HEK293 (cell line): ENCODE data around the gene CNGA2.

Experiments
- CTCF ChIA-PET: fragments of 350-600 bp; formaldehyde crosslinking; extraction: SDS; loops from one replicate; lab custom pipeline; 2021; ENCODE audit warnings: antibody characterized with exemption; lab: Yijun Ruan, JAX
- POLR2A ChIA-PET: fragments of 300-600 bp; formaldehyde crosslinking; extraction: SDS; loops from one replicate; lab custom pipeline; 2020; ENCODE audit warnings: antibody characterized with exemption, inconsistent platforms; lab: Yijun Ruan, JAX
- H3K27ac ChIP-seq: fragments of 200-500 bp; sonication (Bioruptor generic); 2 replicates; pipeline ENCODE4 v1.5.1; 2014; ENCODE audit warnings: low read depth, low read length, control low read depth, inconsistent platforms; ENCODE audit errors: extremely low read depth
- H3K36me3 ChIP-seq, 2 experiments: fragments of 200-500 bp in 1 of 2; sonication (Bioruptor generic) in 1 of 2; 1 replicate in 1 of 2; 2 replicates in 1 of 2; pipeline ENCODE4 v1.5.1; 2014 to 2017; ENCODE audit warnings: inconsistent platforms in 2 of 2, low read length in 2 of 2; ENCODE audit not compliant: control insufficient read depth in 2 of 2, insufficient read depth in 1 of 2
- H3K4me1 ChIP-seq: fragments of 200-500 bp; sonication (Bioruptor generic); 2 replicates; pipeline ENCODE4 v1.5.1; 2014; ENCODE audit warnings: mild to moderate bottlenecking, low read length, inconsistent platforms; ENCODE audit not compliant: control insufficient read depth, insufficient read depth
- H3K4me3 ChIP-seq: 2 replicates; pipeline ENCODE4 v1.5.1; 2011; ENCODE audit warnings: low read depth, mild to moderate bottlenecking, control low read depth, low read length, moderate library complexity
- H3K9me3 ChIP-seq: fragments of 200-500 bp; sonication (Bioruptor generic); 2 replicates; pipeline ENCODE4 v1.5.1; 2014; ENCODE audit warnings: low read depth, low read length, inconsistent platforms; ENCODE audit not compliant: control insufficient read depth, insufficient read depth
- YY1 ChIP-seq: fragments of 450-650 bp; formaldehyde crosslinking; IDR thresholded peaks from 2 replicates; pipeline ENCODE4 v1.5.1; 2018; ENCODE audit warnings: missing biosample characterization, missing genetic modification characterization
- ZFP69B ChIP-seq: fragments of 450-650 bp; formaldehyde crosslinking; IDR thresholded peaks from 2 replicates; pipeline ENCODE4 v1.5.1; 2016; ENCODE audit warnings: missing biosample characterization, missing genetic modification characterization
- ZNF140 ChIP-seq: fragments of 450-650 bp; formaldehyde crosslinking; IDR thresholded peaks from 2 replicates; pipeline ENCODE4 v1.5.1; 2016; ENCODE audit warnings: missing biosample characterization, missing genetic modification characterization
- ZNF302 ChIP-seq: fragments of 450-650 bp; formaldehyde crosslinking; IDR thresholded peaks from 2 replicates; pipeline ENCODE4 v1.5.1; 2016; ENCODE audit warnings: missing biosample characterization, missing genetic modification characterization, low read depth
- ZNF391 ChIP-seq: fragments of 450-650 bp; formaldehyde crosslinking; IDR thresholded peaks from 2 replicates; pipeline ENCODE4 v1.5.1; 2016; ENCODE audit warnings: low read depth, missing biosample characterization, missing genetic modification characterization, borderline replicate concordance
- ZNF521 ChIP-seq: fragments of 450-650 bp; formaldehyde crosslinking; IDR thresholded peaks from 2 replicates; pipeline ENCODE4 v1.5.1; 2017; ENCODE audit warnings: missing biosample characterization, mild to moderate bottlenecking, missing genetic modification characterization
- ZNF600 ChIP-seq: fragments of 450-650 bp; formaldehyde crosslinking; IDR thresholded peaks from 2 replicates; pipeline ENCODE4 v1.5.1; 2016; ENCODE audit warnings: missing biosample characterization, missing genetic modification characterization
- ZNF610 ChIP-seq: fragments of 450-650 bp; formaldehyde crosslinking; IDR thresholded peaks from 2 replicates; pipeline ENCODE4 v1.5.1; 2016; ENCODE audit warnings: missing biosample characterization, missing genetic modification characterization, borderline replicate concordance
- ZSCAN30 ChIP-seq: fragments of 450-650 bp; IDR thresholded peaks from 2 replicates; pipeline ENCODE4 v1.5.1; 2018; ENCODE audit warnings: missing biosample characterization, mild to moderate bottlenecking, missing genetic modification characterization, moderate library complexity
- TF ChIP-seq, protein P1 (sequence below): fragments of 450-650 bp; formaldehyde crosslinking; IDR thresholded peaks from 2 replicates; pipeline ENCODE4 v1.5.1; 2017; ENCODE audit warnings: missing biosample characterization, missing genetic modification characterization
- TF ChIP-seq, protein P2 (sequence below): fragments of 450-650 bp; formaldehyde crosslinking; IDR thresholded peaks from 2 replicates; pipeline ENCODE4 v1.5.1; 2016; ENCODE audit warnings: missing biosample characterization, missing genetic modification characterization, borderline replicate concordance
- TF ChIP-seq, protein P3 (sequence below): fragments of 450-650 bp; formaldehyde crosslinking; conservative IDR thresholded peaks from 2 replicates; pipeline ENCODE4 v1.5.1; 2016; ENCODE audit warnings: low read depth, missing biosample characterization, missing genetic modification characterization
- TF ChIP-seq, protein P4 (sequence below): fragments of 450-650 bp; formaldehyde crosslinking; IDR thresholded peaks from 2 replicates; pipeline ENCODE4 v1.5.1; 2016; ENCODE audit warnings: missing biosample characterization, missing genetic modification characterization
- TF ChIP-seq, protein P5 (sequence below): fragments of 450-650 bp; IDR thresholded peaks from 2 replicates; pipeline ENCODE4 v1.5.1; 2018; ENCODE audit warnings: missing biosample characterization, missing genetic modification characterization
- TF ChIP-seq, protein P6 (sequence below): fragments of 450-650 bp; formaldehyde crosslinking; IDR thresholded peaks from 2 replicates; pipeline ENCODE4 v1.5.1; 2017; ENCODE audit warnings: missing biosample characterization, missing genetic modification characterization

Gene CNGA2

DNA sequence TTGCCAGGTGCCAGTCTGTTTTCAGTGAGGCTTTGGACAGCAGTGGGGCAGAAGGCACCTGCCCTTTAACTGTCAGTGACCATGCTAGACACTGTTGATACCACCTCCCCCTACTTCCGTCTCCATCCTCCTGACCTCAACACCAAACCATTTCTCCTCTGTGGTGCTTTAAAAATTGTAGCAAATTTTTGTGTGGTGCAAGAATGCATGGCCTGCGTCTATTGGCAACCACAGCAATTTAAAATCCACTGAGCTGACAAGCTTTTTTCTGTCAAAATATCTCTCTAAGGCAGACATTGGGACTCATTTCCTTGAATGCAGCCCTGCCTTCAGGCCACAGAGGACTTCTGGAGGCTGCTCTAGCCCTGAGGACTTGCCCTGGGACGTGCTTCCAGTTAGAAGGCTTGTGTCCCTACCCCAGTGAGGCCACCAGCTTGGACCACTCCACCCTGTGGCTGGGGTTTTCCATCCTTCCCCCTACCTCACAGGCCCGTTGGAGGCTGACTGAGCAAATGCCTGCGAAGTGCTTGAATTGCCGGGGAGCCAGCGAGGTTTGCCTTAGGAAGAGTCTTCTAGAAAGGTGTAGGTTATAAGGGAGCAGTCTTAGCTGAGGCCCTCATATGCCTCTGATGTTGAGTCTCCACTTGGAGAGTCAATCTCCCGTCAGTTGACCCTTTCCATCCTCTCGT, 32.4 kb upstream of the CNGA2 start (continued):
- TF ChIP-seq, protein P1, sequence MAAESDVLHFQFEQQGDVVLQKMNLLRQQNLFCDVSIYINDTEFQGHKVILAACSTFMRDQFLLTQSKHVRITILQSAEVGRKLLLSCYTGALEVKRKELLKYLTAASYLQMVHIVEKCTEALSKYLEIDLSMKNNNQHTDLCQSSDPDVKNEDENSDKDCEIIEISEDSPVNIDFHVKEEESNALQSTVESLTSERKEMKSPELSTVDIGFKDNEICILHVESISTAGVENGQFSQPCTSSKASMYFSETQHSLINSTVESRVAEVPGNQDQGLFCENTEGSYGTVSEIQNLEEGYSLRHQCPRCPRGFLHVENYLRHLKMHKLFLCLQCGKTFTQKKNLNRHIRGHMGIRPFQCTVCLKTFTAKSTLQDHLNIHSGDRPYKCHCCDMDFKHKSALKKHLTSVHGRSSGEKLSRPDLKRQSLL (tag by site-specific recombination), result no peak
- TF ChIP-seq ZNF610 (tag by site-specific recombination) (no peak), ZNF391 (tag by site-specific recombination) (no peak)
- TF ChIP-seq, protein P2, sequence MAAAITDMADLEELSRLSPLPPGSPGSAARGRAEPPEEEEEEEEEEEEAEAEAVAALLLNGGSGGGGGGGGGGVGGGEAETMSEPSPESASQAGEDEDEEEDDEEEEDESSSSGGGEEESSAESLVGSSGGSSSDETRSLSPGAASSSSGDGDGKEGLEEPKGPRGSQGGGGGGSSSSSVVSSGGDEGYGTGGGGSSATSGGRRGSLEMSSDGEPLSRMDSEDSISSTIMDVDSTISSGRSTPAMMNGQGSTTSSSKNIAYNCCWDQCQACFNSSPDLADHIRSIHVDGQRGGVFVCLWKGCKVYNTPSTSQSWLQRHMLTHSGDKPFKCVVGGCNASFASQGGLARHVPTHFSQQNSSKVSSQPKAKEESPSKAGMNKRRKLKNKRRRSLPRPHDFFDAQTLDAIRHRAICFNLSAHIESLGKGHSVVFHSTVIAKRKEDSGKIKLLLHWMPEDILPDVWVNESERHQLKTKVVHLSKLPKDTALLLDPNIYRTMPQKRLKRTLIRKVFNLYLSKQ (tag by site-specific recombination), result no peak

DNA sequence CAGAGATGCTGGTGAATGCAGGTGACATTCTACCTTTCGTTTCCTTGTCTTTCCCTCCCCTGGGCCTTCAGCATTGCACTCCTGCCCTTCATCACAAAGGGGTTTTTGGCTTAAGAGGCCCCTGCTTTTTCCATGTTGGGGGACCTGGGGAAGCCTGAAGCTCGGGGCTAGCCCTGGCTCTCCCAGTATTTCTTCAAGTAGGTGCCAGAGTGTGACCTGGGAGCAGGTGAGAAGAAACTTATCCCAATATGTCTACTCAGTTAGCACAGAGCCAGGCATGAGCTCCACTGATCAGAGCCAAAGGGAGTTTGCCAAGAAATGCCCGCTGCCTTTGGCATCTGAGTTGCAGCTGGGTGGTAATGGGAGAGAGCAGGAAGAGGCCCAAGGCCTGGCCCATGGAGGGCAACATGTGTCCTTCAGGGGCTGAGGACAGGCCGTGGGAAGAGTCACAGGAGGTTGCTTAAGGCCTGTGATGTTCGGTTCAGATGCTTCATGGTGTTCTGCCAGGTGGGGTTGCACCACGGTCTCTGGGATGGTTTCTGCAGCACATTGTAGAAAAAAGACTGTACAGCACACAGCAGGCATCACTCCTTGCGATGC, 31.7 kb upstream of the CNGA2 start:
- no peak overlapping the region for H3K4me3 ChIP-seq
- H3K27ac ChIP-seq, result no peak overlapping the region
- TF ChIP-seq ZNF140 (tag by site-specific recombination) (no peak), ZNF302 (no peak), ZFP69B (tag by site-specific recombination) (no peak), ZSCAN30 (tag by site-specific recombination) (no peak), ZNF521 (no peak), ZNF600 (tag by site-specific recombination) (no peak), YY1 (tag by site-specific recombination) (no peak)
- TF ChIP-seq, protein P3, sequence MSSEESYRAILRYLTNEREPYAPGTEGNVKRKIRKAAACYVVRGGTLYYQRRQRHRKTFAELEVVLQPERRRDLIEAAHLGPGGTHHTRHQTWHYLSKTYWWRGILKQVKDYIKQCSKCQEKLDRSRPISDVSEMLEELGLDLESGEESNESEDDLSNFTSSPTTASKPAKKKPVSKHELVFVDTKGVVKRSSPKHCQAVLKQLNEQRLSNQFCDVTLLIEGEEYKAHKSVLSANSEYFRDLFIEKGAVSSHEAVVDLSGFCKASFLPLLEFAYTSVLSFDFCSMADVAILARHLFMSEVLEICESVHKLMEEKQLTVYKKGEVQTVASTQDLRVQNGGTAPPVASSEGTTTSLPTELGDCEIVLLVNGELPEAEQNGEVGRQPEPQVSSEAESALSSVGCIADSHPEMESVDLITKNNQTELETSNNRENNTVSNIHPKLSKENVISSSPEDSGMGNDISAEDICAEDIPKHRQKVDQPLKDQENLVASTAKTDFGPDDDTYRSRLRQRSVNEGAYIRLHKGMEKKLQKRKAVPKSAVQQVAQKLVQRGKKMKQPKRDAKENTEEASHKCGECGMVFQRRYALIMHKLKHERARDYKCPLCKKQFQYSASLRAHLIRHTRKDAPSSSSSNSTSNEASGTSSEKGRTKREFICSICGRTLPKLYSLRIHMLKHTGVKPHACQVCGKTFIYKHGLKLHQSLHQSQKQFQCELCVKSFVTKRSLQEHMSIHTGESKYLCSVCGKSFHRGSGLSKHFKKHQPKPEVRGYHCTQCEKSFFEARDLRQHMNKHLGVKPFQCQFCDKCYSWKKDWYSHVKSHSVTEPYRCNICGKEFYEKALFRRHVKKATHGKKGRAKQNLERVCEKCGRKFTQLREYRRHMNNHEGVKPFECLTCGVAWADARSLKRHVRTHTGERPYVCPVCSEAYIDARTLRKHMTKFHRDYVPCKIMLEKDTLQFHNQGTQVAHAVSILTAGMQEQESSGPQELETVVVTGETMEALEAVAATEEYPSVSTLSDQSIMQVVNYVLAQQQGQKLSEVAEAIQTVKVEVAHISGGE (tag by site-specific recombination), result no peak
- TF ChIP-seq, protein P4, sequence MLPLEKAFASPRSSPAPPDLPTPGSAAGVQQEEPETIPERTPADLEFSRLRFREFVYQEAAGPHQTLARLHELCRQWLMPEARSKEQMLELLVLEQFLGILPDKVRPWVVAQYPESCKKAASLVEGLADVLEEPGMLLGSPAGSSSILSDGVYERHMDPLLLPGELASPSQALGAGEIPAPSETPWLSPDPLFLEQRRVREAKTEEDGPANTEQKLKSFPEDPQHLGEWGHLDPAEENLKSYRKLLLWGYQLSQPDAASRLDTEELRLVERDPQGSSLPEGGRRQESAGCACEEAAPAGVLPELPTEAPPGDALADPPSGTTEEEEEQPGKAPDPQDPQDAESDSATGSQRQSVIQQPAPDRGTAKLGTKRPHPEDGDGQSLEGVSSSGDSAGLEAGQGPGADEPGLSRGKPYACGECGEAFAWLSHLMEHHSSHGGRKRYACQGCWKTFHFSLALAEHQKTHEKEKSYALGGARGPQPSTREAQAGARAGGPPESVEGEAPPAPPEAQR (tag by site-specific recombination), result no peak
- TF ChIP-seq, protein P5, sequence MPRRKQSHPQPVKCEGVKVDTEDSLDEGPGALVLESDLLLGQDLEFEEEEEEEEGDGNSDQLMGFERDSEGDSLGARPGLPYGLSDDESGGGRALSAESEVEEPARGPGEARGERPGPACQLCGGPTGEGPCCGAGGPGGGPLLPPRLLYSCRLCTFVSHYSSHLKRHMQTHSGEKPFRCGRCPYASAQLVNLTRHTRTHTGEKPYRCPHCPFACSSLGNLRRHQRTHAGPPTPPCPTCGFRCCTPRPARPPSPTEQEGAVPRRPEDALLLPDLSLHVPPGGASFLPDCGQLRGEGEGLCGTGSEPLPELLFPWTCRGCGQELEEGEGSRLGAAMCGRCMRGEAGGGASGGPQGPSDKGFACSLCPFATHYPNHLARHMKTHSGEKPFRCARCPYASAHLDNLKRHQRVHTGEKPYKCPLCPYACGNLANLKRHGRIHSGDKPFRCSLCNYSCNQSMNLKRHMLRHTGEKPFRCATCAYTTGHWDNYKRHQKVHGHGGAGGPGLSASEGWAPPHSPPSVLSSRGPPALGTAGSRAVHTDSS, result no peak
- TF ChIP-seq, protein P6, sequence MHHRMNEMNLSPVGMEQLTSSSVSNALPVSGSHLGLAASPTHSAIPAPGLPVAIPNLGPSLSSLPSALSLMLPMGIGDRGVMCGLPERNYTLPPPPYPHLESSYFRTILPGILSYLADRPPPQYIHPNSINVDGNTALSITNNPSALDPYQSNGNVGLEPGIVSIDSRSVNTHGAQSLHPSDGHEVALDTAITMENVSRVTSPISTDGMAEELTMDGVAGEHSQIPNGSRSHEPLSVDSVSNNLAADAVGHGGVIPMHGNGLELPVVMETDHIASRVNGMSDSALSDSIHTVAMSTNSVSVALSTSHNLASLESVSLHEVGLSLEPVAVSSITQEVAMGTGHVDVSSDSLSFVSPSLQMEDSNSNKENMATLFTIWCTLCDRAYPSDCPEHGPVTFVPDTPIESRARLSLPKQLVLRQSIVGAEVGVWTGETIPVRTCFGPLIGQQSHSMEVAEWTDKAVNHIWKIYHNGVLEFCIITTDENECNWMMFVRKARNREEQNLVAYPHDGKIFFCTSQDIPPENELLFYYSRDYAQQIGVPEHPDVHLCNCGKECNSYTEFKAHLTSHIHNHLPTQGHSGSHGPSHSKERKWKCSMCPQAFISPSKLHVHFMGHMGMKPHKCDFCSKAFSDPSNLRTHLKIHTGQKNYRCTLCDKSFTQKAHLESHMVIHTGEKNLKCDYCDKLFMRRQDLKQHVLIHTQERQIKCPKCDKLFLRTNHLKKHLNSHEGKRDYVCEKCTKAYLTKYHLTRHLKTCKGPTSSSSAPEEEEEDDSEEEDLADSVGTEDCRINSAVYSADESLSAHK (tag by site-specific recombination), result no peak
- H3K36me3 ChIP-seq, result no peaks in the 10 kb centered on the region
- no peaks in the 10 kb centered on the region for H3K4me1 ChIP-seq
- CTCF ChIA-PET, result interaction anchor here (0.6 to 1.0 kb wide), 2 partner anchors 11 to 555 kb away, joined by 3 to 4 read pairs; no protein-coding TSS in a partner anchor
- POLR2A ChIA-PET, result no interaction called here
- H3K9me3 ChIP-seq, result no peaks in the 10 kb centered on the region
